ENCODE results near the gene SRP54.

DNA sequence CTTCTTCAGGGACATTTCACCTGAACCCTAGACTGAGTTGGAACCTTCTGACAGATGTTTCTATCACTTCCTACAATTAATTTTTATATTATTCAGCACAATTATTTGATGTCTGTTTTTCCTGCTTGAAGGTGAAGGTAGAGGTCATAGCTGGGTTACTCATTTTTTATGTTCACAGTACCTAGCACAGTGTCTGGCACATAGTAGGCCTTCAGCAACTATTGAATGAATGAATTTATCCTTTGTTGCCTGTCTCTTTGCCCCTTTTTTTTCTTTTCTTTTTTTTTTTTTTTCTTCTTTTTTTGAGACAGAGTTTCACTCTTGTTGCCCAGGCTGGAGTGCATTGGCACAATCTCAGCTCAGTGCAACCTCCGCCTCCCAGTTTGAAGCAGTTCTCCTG lies 33.8 kb downstream of the SRP54 start:
- TF ChIP-seq, protein P1, sequence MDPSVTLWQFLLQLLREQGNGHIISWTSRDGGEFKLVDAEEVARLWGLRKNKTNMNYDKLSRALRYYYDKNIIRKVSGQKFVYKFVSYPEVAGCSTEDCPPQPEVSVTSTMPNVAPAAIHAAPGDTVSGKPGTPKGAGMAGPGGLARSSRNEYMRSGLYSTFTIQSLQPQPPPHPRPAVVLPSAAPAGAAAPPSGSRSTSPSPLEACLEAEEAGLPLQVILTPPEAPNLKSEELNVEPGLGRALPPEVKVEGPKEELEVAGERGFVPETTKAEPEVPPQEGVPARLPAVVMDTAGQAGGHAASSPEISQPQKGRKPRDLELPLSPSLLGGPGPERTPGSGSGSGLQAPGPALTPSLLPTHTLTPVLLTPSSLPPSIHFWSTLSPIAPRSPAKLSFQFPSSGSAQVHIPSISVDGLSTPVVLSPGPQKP (IDR thresholded peaks at IDR 0.05; ENCODE audit: low read depth, low read length) = no peak
- TF ChIP-seq, protein P2, sequence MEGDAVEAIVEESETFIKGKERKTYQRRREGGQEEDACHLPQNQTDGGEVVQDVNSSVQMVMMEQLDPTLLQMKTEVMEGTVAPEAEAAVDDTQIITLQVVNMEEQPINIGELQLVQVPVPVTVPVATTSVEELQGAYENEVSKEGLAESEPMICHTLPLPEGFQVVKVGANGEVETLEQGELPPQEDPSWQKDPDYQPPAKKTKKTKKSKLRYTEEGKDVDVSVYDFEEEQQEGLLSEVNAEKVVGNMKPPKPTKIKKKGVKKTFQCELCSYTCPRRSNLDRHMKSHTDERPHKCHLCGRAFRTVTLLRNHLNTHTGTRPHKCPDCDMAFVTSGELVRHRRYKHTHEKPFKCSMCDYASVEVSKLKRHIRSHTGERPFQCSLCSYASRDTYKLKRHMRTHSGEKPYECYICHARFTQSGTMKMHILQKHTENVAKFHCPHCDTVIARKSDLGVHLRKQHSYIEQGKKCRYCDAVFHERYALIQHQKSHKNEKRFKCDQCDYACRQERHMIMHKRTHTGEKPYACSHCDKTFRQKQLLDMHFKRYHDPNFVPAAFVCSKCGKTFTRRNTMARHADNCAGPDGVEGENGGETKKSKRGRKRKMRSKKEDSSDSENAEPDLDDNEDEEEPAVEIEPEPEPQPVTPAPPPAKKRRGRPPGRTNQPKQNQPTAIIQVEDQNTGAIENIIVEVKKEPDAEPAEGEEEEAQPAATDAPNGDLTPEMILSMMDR (IDR thresholded peaks at IDR 0.05) = no peak
- TF ChIP-seq HDAC2 (IDR thresholded peaks at IDR 0.05) (no peak), JUN (IDR thresholded peaks at IDR 0.05) (no peak), RFX5 (IDR thresholded peaks at IDR 0.05) (no peak), CHD2 (IDR thresholded peaks at IDR 0.05; ENCODE audit: low read length, partially characterized antibody) (no peak), POLR2A (IDR thresholded peaks at IDR 0.05; ENCODE audit: low read length) (no peak)
- TF ChIP-seq, protein P3, sequence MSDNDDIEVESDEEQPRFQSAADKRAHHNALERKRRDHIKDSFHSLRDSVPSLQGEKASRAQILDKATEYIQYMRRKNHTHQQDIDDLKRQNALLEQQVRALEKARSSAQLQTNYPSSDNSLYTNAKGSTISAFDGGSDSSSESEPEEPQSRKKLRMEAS (IDR thresholded peaks at IDR 0.05) = no peak

Data from A549 (cell line).